GM15510 (cell line): Measurements from ENCODE around the gene GPR89B.
A peak's percentile ranks its signal among the peaks of the same experiment; 100 is the strongest.

ENCODE experiments used
- POLR2A ChIP-seq: IDR thresholded peaks from 3 replicates; pipeline ENCODE4 v1.6.1; 2011; ENCODE audit warnings: borderline replicate concordance; ENCODE audit not compliant: insufficient read length; ENCODE audit errors: extremely low read depth

Gene GPR89B

DNA sequence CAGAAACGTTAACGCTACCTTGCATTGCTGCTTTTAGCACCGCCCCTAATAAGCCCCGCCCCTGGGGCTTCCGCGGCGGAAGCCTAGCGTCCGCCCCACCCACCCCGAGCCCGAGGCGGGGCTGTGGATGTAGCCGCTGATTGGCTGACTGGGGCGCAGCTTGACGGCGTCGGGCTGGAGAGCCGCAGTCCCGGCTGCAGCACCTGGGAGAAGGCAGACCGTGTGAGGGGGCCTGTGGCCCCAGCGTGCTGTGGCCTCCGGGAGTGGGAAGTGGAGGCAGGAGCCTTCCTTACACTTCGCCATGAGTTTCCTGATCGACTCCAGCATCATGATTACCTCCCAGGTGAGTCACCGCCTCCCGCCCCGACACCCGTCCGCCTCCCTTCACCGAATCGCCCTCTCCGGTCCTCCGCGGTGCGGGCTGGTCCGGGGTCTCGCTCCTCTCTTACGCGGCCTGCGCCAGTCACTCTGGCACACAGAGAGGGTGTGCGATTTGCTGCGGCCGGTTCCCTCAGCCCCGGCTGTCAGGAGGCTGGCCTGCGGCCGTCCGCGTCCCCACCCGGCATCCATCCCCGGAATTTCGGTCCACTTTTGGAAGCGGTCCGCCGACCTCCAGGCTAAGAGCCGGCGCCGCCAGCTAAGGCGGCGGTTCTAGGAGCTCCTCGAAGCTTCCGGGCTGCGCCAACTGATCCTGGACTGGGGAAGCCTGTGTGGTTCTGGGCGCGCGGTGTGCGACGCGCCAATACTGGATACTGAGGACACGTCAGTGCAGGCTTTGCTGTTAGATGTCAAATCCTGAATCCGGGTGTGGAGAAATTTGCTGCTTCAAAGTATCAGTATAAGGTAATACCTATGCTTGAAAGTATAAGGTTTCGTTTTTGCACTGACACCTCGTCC, at the start of gene GPR89B:
TSS of gene GPR89B (plus strand) at position 185 of the 897 bp plus-strand sequence. CDS start at position 302, 117 bp downstream.
- peak; percentile 90 for TF ChIP-seq POLR2A

DNA sequence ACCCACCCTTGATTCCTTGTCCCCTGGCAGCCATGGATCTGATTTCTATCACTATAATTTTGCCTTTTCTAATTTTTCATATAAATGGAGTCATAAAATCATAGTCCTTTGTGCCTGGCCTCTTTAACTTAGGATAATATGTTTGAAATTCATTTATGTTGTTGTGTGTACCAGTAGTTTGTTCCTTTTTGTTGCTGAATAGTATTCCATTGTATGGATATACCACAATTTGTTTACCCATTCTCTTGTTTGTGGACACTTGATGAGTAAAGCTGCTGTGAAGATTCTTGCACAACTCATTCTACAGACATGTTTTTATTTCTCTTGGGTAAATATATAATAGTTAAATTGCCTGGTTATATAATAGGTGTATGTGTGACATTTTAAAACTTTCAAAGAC, 48.3 kb upstream of the GPR89B start:
- TF ChIP-seq POLR2A: no peak

- TF ChIP-seq POLR2A: no peak
Measured at GRCh38 chr1:147882535-147882934, 45.7 kb upstream of the GPR89B start.

GRCh38 chr1:147890177-147890790, 37.9 kb upstream of the GPR89B start:
- no peak for TF ChIP-seq POLR2A

GRCh38 chr1:147891088-147891487, 37.1 kb upstream of the GPR89B start:
- no peak for TF ChIP-seq POLR2A

- no peak for TF ChIP-seq POLR2A
Measured at GRCh38 chr1:147892216-147892615, 36.0 kb upstream of the GPR89B start.

GRCh38 chr1:147892731-147893214, 35.4 kb upstream of the GPR89B start:
- no peak for TF ChIP-seq POLR2A

DNA sequence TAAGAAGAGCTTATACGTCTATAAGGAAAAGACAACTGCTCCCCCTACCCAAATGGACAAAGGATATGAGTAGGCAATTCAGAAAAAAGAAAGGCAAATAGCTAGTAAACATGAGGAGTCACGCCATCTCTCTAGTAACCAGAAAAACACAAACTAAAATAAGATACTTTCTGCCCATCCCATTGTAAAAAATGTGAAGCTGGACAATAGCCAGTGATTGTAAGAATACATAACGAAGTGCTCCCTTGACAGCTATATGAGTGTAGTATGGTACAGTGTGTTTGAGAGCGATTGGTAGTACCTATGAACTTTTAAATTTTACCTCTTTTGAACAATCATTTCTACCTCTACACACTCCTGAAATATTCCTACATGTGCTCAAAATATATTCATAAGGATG, 33.1 kb upstream of the GPR89B start:
- no peak for TF ChIP-seq POLR2A

GRCh38 chr1:147897029-147897752, 31.0 kb upstream of the GPR89B start:
- no peak for TF ChIP-seq POLR2A

DNA sequence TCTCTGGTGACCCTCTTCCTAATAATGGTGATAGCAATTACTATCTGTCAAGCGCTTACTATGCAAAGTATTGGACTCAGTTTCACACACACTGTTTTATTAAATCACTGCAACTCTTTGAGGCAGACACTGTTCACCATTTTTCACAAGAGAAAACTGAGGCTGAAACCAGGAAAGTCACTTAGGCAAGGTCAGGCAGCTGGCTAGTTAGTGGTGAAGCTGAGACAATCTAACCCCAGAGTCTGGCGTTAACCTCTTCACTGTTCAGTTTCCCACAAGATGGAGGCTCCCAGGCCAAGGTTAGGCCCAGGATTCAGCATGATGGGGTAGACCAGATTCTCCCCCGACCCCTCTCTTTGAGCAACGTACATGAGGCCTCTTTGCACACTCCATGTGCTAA, 30.4 kb upstream of the GPR89B start:
- no peak for TF ChIP-seq POLR2A

- TF ChIP-seq POLR2A: no peak
Measured at GRCh38 chr1:147902253-147902845, 25.9 kb upstream of the GPR89B start, which contains the start of gene GJA8. Gene GJA8, plus strand, starts transcription at chr1:147902795. Its CDS starts 5,161 bp downstream, at chr1:147907956.

- no peak for TF ChIP-seq POLR2A
Measured at GRCh38 chr1:147904726-147905125, 23.5 kb upstream of the GPR89B start.

GRCh38 chr1:147907786-147908509, 20.3 kb upstream of the GPR89B start:
- no peak for TF ChIP-seq POLR2A

GRCh38 chr1:147912553-147912952, 15.7 kb upstream of the GPR89B start:
- no peak for TF ChIP-seq POLR2A
